Measurements from ENCODE around the gene IFNA21. TPM values are rescaled to one million over a fixed set of nuclear protein-coding genes. Genes with fewer than 3 reads are reported as not detected.
"Not testable (repeated sequence)": the region's sequence is repeated elsewhere in the genome, so short reads cannot be mapped to it uniquely, and the experiment has no call there.

Gene IFNA21
- total RNA-seq, 1 donor from 2014 or later = not detected

DNA sequence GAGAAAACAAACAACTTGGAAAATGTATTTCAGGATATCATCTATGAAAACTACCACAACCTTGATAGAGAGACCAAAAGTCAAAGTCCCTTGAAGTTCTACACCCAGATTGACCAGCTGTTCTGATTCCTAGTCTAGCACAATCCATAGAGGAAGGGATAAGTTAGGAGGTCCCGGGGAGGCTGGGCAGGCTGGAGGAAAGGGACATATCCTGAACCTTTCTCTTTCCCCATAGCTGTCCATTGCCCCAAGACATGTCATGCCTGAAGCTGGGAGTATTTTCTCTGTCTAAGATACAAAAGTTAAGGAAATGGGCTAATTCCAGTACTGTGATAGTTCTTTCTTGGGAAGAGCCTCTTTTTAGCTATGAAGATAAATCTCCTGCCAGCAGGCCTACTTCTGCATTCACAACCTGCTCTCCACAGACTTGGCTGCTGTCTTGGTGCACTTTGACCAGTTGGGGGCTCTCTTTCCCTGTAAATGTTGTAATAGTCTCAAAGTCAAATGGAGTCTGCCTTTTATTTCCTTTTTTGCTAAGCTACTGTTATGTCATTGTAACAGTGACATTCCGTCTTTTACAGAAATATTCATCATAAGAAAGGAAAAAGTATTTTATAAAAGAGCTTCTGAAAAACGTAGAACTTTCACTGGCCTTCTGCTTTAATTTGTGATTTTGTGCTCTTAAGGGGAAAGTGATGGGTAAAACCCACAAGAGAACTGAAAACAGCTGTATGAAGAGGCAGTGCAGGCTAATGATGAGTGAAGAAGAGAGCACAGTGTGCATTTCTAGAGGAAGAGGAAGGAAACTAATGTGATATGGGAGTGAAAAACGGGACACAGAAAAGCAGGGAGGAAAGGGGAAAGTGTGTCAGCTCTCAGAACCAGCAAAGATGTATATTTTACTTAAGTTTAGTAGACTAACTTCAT, 16.6 kb upstream of the IFNA21 start:
- not testable (repeated sequence) for H3K9ac ChIP-seq; H3K27ac ChIP-seq; H3K4me2 ChIP-seq; H3K27me3 ChIP-seq; H3K79me2 ChIP-seq (ENCODE audit: low read depth); H3K9me3 ChIP-seq (ENCODE audit: low read depth); H3K36me3 ChIP-seq; H3K4me3 ChIP-seq; H2AFZ ChIP-seq (replicated peaks); H3K4me3 Mint-ChIP-seq; H3F3A ChIP-seq (ENCODE audit: low read depth); H3K9me3 Mint-ChIP-seq; H3K4me1 ChIP-seq; H3K36me3 Mint-ChIP-seq; H4K20me1 ChIP-seq (ENCODE audit: low read depth); H3K4me1 Mint-ChIP-seq; H3K27me3 Mint-ChIP-seq (ENCODE audit: insufficient read depth, low read depth); H3K27ac Mint-ChIP-seq
- peak; percentile 28 for DNase-seq (ENCODE audit: low spot score)
- TF ChIP-seq, protein P1, sequence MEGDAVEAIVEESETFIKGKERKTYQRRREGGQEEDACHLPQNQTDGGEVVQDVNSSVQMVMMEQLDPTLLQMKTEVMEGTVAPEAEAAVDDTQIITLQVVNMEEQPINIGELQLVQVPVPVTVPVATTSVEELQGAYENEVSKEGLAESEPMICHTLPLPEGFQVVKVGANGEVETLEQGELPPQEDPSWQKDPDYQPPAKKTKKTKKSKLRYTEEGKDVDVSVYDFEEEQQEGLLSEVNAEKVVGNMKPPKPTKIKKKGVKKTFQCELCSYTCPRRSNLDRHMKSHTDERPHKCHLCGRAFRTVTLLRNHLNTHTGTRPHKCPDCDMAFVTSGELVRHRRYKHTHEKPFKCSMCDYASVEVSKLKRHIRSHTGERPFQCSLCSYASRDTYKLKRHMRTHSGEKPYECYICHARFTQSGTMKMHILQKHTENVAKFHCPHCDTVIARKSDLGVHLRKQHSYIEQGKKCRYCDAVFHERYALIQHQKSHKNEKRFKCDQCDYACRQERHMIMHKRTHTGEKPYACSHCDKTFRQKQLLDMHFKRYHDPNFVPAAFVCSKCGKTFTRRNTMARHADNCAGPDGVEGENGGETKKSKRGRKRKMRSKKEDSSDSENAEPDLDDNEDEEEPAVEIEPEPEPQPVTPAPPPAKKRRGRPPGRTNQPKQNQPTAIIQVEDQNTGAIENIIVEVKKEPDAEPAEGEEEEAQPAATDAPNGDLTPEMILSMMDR (IDR thresholded peaks at IDR 0.05) = peak; percentile 73

DNA sequence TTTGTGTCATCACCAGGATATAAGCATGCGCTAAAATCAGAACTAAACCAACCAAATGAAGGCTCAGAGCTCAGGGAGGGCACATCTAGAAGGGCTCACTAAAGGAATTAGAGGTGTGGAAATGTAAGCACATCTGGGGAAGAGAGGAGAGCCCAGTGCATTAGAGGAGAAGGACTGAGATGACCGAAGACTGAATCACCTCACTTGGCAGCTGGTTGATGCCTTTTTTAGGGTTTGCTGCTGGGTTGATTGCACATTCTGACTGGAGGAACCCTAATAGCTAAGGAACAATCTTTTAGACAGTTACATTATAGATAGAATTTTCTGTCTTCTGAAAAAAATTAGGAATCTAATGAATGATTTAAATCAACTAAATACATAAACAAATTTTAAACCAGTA, 8.2 kb upstream of the IFNA21 start:
- Mint-ChIP-seq H3K4me3 (no peak overlapping the region), H3K27me3 (ENCODE audit: insufficient read depth, low read depth) (peaks cover 4% of the 10 kb centered on the region), H3K4me1 (no peaks in the 10 kb centered on the region), H3K27ac (no peak overlapping the region), H3K36me3 (no peaks in the 10 kb centered on the region), H3K9me3 (no peaks in the 10 kb centered on the region)
- Histone ChIP-seq H3K79me2 (ENCODE audit: low read depth) (no peaks in the 10 kb centered on the region), H3K36me3 (no peaks in the 10 kb centered on the region), H3K9me3 (ENCODE audit: low read depth) (no peaks in the 10 kb centered on the region), H3K9ac (no peak overlapping the region), H3K4me3 (no peak overlapping the region), H3F3A (ENCODE audit: low read depth) (no peaks in the 10 kb centered on the region), H4K20me1 (ENCODE audit: low read depth) (no peaks in the 10 kb centered on the region), H3K4me2 (no peak overlapping the region), H3K27ac (no peak overlapping the region), H3K4me1 (no peaks in the 10 kb centered on the region), H3K27me3 (peaks cover 25% of the 10 kb centered on the region), H2AFZ (replicated peaks) (no peak overlapping the region)
- no peak for TF ChIP-seq EZH2phosphoT487 (IDR thresholded peaks at IDR 0.05)
- TF ChIP-seq, protein P1 (IDR thresholded peaks at IDR 0.05) = no peak
- TF ChIP-seq EZH2 (IDR thresholded peaks at IDR 0.05) = no peak
- DNase-seq (ENCODE audit: low spot score) = no peak

DNA sequence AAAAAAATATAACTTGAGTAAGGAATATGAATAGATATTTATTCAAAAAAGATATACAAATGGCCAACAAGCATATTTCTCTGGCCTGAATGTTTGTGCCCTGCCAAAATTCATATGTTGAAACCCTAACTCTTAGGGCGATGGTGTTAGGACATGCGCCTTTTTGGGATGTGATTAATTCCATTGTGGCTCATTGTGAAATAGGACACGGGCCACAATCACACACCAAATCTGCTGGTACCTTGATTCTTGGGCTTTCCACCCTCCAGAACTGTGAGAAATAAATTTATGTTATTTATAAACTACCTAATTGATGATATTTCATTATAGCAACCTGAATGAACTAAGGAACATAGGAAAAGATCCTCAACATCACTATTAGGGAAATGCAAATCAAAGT, 5.7 kb upstream of the IFNA21 start:
- Mint-ChIP-seq H3K27ac (no peak overlapping the region), H3K4me1 (no peaks in the 10 kb centered on the region), H3K27me3 (ENCODE audit: insufficient read depth, low read depth) (peaks cover 4% of the 10 kb centered on the region), H3K4me3 (no peak overlapping the region), H3K9me3 (no peaks in the 10 kb centered on the region), H3K36me3 (no peaks in the 10 kb centered on the region)
- H3K4me1 ChIP-seq = no peaks in the 10 kb centered on the region
- no peaks in the 10 kb centered on the region for H3K9me3 ChIP-seq (ENCODE audit: low read depth)
- no peak overlapping the region for H3K9ac ChIP-seq
- no peaks in the 10 kb centered on the region for H3F3A ChIP-seq (ENCODE audit: low read depth)
- DNase-seq (ENCODE audit: low spot score) = no peak
- peaks cover 22% of the 10 kb centered on the region for H3K27me3 ChIP-seq
- H4K20me1 ChIP-seq (ENCODE audit: low read depth) = no peaks in the 10 kb centered on the region
- H3K27ac ChIP-seq = no peak overlapping the region
- no peaks in the 10 kb centered on the region for H3K36me3 ChIP-seq
- no peak overlapping the region for H2AFZ ChIP-seq (replicated peaks)
- H3K4me2 ChIP-seq = no peak overlapping the region
- TF ChIP-seq EZH2 (IDR thresholded peaks at IDR 0.05) (no peak), EZH2phosphoT487 (IDR thresholded peaks at IDR 0.05) (no peak)
- TF ChIP-seq, protein P1 (IDR thresholded peaks at IDR 0.05) = no peak
- no peak overlapping the region for H3K4me3 ChIP-seq
- H3K79me2 ChIP-seq (ENCODE audit: low read depth) = no peaks in the 10 kb centered on the region

All from neural progenitor cell (in vitro differentiated cells).